ENCODE measurements around the gene OLR1.

The OLR1 gene

DNA sequence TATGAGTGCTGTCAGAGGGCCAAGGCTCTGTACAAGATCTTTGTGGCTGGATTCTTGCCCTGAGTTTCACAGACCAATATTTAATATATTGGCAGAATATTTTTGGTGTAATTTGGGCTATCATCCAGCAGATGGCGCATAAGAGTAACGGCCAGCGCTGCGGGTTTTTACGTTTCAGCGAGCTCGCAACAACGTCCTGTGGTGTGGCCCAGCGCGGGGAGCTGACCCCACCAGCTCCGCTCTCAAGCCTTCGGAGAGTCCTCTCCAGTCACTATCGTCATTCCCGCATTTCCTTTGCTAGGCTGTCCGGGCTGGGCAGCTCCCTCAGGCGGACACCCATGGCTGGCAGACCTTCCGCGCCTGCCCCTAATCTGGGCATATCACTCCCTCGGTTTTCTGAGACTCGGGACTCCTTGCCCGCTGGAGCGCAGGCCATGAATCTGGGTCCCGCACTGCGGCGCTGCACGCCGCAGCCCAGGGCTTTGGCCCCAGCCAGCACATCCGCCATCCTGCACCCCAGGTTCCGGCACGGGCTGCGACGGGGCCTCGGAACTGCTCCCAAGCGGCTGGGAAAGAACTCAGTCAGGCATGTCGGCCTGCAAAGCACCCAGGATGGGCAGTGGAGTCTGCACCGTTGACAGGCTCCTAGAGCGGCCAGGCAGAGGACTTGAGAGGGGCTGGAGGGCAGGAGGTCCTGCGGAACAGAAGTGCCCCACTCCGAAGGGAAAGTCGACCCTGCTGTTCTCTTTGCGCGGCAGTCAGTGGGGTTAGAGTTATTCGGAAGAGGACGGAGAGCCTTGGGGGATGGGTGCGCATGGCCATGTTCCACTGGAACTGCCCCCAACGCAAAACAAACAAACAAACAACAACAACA lies 18.4 kb downstream of the OLR1 start:
- DNase-seq (ENCODE audit: low spot score) = peak; percentile 82

GRCh38 chr12:10151621-10152020 lies 20.3 kb downstream of the OLR1 start:
- no peak for DNase-seq (ENCODE audit: low spot score)

DNA sequence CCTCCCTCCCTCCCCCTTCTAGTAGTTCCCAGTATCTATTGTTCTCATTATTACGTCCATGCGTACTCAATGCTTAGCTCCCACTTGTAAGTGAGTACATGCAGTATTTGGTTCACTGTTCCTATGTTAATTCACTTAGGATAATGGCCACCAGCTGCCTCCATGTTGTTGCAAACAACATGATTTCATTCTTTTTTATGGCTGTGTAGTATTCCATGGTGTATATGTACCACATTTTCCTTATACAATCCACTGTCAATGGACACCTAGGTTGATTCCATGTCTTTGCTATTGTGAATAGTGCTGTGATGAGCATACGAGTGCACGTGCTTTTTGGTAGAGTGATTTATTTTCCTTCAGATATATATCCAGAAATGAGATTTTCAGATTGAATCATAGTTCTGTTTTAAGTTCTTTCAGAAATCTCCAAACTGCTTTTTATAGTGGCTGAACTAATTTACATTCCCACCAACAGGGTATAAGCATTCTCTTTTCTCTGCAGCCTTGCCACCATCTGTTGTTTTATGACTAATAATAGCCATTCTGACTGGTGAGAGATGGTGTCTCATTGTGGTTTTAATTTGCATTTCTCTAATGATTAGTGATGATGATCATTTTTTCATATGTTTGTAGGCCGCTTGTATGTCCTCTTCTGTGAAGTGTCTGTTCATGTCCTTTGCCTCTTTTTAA lies 24.1 kb downstream of the OLR1 start:
- DNase-seq (ENCODE audit: low spot score) = no peak

- no peak for DNase-seq (ENCODE audit: low spot score)
Observed at GRCh38 chr12:10142976-10143589, 28.8 kb downstream of the OLR1 start.

GRCh38 chr12:10140001-10140400 lies 31.9 kb downstream of the OLR1 start:
- DNase-seq (ENCODE audit: low spot score) = no peak

DNA sequence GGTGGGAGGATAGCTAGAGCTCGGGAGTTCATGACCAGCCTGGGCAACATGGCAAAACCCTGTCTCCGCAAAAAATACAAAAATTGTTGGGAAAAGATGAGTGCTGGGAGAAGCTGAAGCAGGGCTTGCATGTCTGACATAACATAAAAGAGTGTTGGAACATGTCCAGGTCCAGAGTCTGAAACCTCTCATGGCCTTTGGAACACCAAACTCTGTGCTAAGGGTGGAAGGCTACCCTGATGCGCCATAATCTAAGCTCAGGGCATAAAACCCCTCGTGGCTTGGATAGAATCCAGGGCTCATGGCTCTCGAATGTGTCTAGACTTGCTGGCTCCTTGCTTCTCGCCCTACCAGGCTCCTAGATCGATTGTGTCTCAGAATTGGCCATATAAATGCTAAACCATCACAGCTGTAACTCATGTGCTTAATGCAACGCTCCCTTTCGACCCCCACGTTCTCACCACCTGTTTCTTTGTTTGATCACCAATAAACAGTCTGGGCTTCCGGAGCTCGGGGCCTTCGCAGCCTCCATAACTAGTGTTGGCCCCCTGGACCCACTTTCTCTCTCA lies 35.2 kb downstream of the OLR1 start:
- DNase-seq (ENCODE audit: low spot score) = no peak

DNA sequence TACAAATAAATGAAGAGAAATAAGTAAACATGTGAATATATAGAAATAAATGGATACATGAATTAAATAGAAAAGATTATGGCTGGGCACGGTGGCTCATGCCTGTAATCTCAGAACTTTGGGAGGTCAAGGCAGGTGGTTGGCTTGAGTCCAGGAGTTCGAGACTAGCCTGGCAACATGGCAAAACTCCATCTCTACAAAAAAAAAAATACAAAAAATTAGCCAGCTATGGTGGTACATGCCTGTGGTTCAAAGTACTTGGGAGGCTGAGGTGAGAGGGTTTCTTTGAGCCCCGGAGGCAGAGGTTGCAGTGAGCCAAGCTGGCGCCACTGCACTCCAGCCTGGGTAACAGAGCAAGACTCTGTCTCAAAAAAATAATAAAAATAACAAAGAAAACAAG lies 36.8 kb downstream of the OLR1 start:
- no peak for DNase-seq (ENCODE audit: low spot score)

GRCh38 chr12:10132850-10133370 lies 39.0 kb downstream of the OLR1 start:
- no peak for DNase-seq (ENCODE audit: low spot score)

DNA sequence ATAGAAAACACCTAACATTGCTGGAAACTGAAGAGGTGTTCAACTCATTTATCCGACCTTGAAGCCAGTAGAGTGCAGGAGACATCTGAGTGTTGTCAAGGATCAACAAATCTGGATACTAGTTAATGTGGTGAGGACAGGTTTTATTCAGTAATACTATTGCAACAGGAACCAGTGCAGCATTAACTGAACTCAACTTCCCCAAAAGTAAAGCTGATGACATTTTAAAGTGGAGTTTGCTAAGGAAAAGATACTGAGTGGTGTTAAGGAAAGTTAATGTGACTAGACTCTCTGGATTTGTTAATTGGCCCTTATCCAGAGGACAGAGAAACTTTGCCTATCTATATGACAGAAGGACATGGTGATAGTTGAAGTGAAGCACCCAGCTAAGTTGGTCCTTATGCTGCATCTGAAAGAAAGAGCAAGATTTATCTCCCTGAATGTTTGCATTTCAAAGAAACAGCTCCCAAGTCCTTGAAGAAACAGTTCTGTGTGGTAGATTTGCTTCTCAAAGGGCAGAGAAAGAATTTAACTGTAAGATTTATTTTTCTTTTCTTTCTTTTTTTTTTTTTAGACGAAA lies 40.7 kb downstream of the OLR1 start:
- DNase-seq (ENCODE audit: low spot score) = no peak

- DNase-seq (ENCODE audit: low spot score) = no peak
Observed at GRCh38 chr12:10130042-10130441, 41.9 kb downstream of the OLR1 start, which contains the start of gene CLEC7A. TSS of gene CLEC7A (minus strand) at chr12:10130199. CDS start at chr12:10130082, 117 bp downstream.

GRCh38 chr12:10128687-10129086 lies 43.2 kb downstream of the OLR1 start:
- DNase-seq (ENCODE audit: low spot score) = no peak

- DNase-seq (ENCODE audit: low spot score) = no peak
Observed at GRCh38 chr12:10126413-10126812, 45.5 kb downstream of the OLR1 start.

- DNase-seq (ENCODE audit: low spot score) = no peak
Observed at GRCh38 chr12:10122689-10123088, 49.2 kb downstream of the OLR1 start.

- DNase-seq (ENCODE audit: low spot score) = no peak
Observed at GRCh38 chr12:10121278-10121677, 50.7 kb downstream of the OLR1 start.

DNA sequence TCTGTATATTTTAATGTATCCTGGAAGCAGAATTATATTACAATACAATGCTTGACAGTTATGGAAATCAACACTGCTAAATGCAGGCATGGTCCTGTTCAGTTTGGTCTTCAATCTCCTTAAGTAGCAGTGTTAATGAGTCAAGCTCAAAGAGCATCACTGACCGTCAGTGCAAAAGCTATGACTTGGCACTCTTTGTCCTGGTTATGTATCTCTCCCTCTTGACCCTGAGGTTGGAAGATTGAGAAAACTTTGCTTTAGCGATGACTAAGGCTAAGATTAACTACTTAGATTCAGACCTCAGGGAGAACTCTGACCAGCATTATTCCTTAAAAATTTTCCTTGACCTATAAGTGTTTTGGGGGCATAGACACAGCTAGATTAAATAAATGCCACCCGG lies 52.9 kb downstream of the OLR1 start:
- DNase-seq (ENCODE audit: low spot score) = no peak

GRCh38 chr12:10115890-10116289 lies 56.0 kb downstream of the OLR1 start:
- no peak for DNase-seq (ENCODE audit: low spot score)

- DNase-seq (ENCODE audit: low spot score) = no peak
Observed at GRCh38 chr12:10115311-10115710, 56.6 kb downstream of the OLR1 start.

- DNase-seq (ENCODE audit: low spot score) = no peak
Observed at GRCh38 chr12:10113920-10114319, 58.0 kb downstream of the OLR1 start.

GRCh38 chr12:10113075-10113474 lies 58.9 kb downstream of the OLR1 start:
- no peak for DNase-seq (ENCODE audit: low spot score)

DNA sequence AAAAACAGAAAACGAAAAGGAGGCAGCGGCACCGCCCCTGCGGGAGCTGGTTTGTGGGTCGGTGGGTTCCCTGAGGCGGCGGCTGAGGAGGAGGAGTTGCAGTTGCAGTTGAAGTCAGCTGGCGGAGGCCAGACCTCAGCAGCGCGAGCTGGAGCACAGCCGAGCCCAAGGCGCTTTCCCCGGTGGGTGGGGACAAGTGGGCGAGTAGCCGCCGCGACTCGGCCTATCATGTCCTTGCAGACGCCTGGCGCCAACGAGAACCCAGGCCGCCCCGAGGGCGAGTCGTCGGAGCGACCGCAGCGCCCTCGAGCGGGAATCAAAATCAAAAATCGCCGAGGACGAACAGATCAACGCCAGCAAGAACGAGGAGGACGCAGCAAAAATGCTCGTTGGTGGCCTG lies 60.5 kb downstream of the OLR1 start:
- DNase-seq (ENCODE audit: low spot score) = no peak

DNA sequence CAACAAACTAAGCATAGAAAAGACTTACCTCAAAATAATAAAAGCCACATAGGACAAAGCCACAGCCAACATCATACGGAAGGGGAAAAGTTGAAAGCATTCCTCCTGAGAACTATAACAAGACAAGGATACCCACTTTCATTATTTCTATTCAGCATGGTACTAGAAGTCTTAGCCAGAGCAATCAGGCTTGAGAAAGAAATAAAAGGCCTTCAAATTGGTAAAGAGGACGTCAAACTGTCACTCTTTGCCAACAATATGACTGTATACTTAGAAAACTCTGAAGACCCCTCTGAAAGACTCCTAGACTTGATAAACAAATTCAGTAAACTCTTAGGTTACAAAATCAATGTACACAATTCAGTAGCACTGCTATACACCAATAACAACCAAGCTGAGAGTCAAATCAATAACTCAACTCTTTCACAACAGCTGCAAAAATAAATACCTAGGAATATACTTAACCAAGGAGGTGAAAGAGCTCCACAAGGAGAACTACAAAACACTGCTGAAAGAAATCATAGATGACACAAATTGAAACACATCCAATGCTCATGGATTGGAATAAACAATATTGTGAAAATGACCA lies 61.6 kb downstream of the OLR1 start:
- DNase-seq (ENCODE audit: low spot score) = no peak
